Right cardiac atrium (tissue), 5 donors: Measurements from ENCODE around the gene CPAMD8. TPM values are rescaled to one million over a fixed set of nuclear protein-coding genes. Genes with fewer than 3 reads are reported as not detected.
"Not testable (repeated sequence)": the region's sequence is repeated elsewhere in the genome, so short reads cannot be mapped to it uniquely, and the experiment has no call there.

Experiments used
- ATAC-seq, 2 donors: fragments of 200-7000 bp; cut with Tn5 transposase; one replicate each; pipeline versions ENCODE4 v1.8.0 to v1.9.1; 2020; ENCODE audit warnings: moderate library complexity in 2 of 2, mild to moderate bottlenecking in 1 of 2
- DNase-seq, 3 donors: peaks; one replicate each; pipeline ENCODE4 v3.0.0-alpha.2; 2020
- H3K27ac ChIP-seq: one replicate; pipeline ENCODE4 v1.5.1; 2013; ENCODE audit warnings: mild to moderate bottlenecking, low read length, control low read depth, moderate library complexity
- H3K27me3 ChIP-seq: one replicate; pipeline ENCODE4 v1.6.1; 2013; ENCODE audit not compliant: control insufficient read depth, insufficient read depth
- H3K4me1 ChIP-seq: one replicate; pipeline ENCODE4 v1.6.1; 2013; ENCODE audit warnings: low read length; ENCODE audit not compliant: control insufficient read depth, insufficient read depth
- H3K4me3 ChIP-seq: one replicate; pipeline ENCODE4 v1.5.1; 2013; ENCODE audit warnings: low read length, control low read depth
- H3K9me3 ChIP-seq: one replicate; pipeline ENCODE4 v1.6.1; 2013; ENCODE audit warnings: low read length; ENCODE audit not compliant: control insufficient read depth
- WGBS: extraction: QIAGEN DNeasy Blood & Tissue Kit; methylation state at CpG from one replicate; pipeline ENCODE4 v1.1.7; 2013; 5-methylcytosine and 5-hydroxymethylcytosine counted together
- intact Hi-C, 4 donors: fragments of 100-400 bp; cut with DNase I; formaldehyde crosslinking; loops; one replicate each; pipeline versions ENCODE4 v1.11.0 to v1.14.0; 2022 to 2023
- polyA plus RNA-seq: library from polyadenylated mRNA; stranded (reverse); fragments of 200-250 nt; gene quantifications from one replicate; pipeline ENCODE4 v1.2.3, GENCODE V29; 2013
- total RNA-seq, 4 donors: library from RNA; stranded (reverse); fragmentation: NEBNext Ultra II Directional; extraction: Animal tissue kit (Norgen Biotek cat#: 25700); gene quantifications; one replicate each; pipeline ENCODE4 v1.2.1, GENCODE V29; 2021
- donor health status: healthy with polysubstance abuse.
- donor health status: DM: no; HTN: yes; CAD: no.
- donor health status: DM: no; HTN: no; CAD: no.
- donor health status: DM: no; HTN: yes; CAD: no; lungs with severe emphysema.
- donor health status: DM: yes; HTN: yes; CAD: no.

The CPAMD8 gene
- total and polyA plus RNA-seq, 5 donors: 2.4 to 19.7 (median 9.6) TPM

GRCh38 chr19:17001603-17002183 is 24.9 kb downstream of the CPAMD8 start:
- no peaks in the 10 kb centered on the region for H3K4me1 ChIP-seq
- H3K4me3 ChIP-seq: no peak overlapping the region
- DNase-seq (peak in 2 of 3 donors; percentile 16 to 54), ATAC-seq (peak; percentile 49 to 51)
- H3K27ac ChIP-seq: no peak overlapping the region
- H3K27me3 ChIP-seq: no peaks in the 10 kb centered on the region
- intact Hi-C loops: no loop called here
- WGBS: 56% methylated on average over 7 of the region's 7 CpGs
- no peaks in the 10 kb centered on the region for H3K9me3 ChIP-seq

GRCh38 chr19:16998635-16999194 is 27.9 kb downstream of the CPAMD8 start:
- H3K9me3 ChIP-seq: no peaks in the 10 kb centered on the region
- no peaks in the 10 kb centered on the region for H3K4me1 ChIP-seq
- ATAC-seq (no peak), DNase-seq (no peak)
- H3K27me3 ChIP-seq: no peaks in the 10 kb centered on the region
- no peak overlapping the region for H3K4me3 ChIP-seq
- no peak overlapping the region for H3K27ac ChIP-seq
- 97% methylated on average over 3 of the region's 3 CpGs for WGBS
- intact Hi-C loops: no loop called here

- intact Hi-C loops, DNase-seq, H3K27me3 ChIP-seq, ATAC-seq, H3K4me1 ChIP-seq, H3K4me3 ChIP-seq, H3K27ac ChIP-seq, H3K9me3 ChIP-seq: not testable (repeated sequence)
- WGBS: 92% methylated on average over 18 of the region's 23 CpGs
Measured at GRCh38 chr19:16996838-16997490, 29.6 kb downstream of the CPAMD8 start.

GRCh38 chr19:16988661-16989060 is 37.9 kb downstream of the CPAMD8 start:
- H3K4me3 ChIP-seq: no peak overlapping the region
- no peaks in the 10 kb centered on the region for H3K4me1 ChIP-seq
- whole genome bisulfite sequencing: 88% methylated on average over 4 of the region's 4 CpGs
- H3K27me3 ChIP-seq: no peaks in the 10 kb centered on the region
- H3K9me3 ChIP-seq: peaks cover 2% of the 10 kb centered on the region
- ATAC-seq: no peak
- no peak overlapping the region for H3K27ac ChIP-seq
- no peak for DNase-seq
- intact Hi-C loops: no loop called here

- H3K27me3 ChIP-seq: no peaks in the 10 kb centered on the region
- H3K4me3 ChIP-seq: no peak overlapping the region
- WGBS: 96% methylated on average over 2 of the region's 2 CpGs
- intact Hi-C loops: no loop called here
- ATAC-seq (no peak), DNase-seq (no peak)
- H3K27ac ChIP-seq: no peak overlapping the region
- peaks cover 2% of the 10 kb centered on the region for H3K9me3 ChIP-seq
- no peaks in the 10 kb centered on the region for H3K4me1 ChIP-seq
Measured at GRCh38 chr19:16985403-16985802, 41.2 kb downstream of the CPAMD8 start.

GRCh38 chr19:16982586-16982985 is 44.0 kb downstream of the CPAMD8 start:
- H3K4me3 ChIP-seq, ATAC-seq, H3K27ac ChIP-seq, H3K9me3 ChIP-seq, DNase-seq, intact Hi-C loops, H3K27me3 ChIP-seq, H3K4me1 ChIP-seq: not testable (repeated sequence)
- 78% methylated on average over 2 of the region's 2 CpGs for WGBS

GRCh38 chr19:16978839-16979802 is 47.5 kb downstream of the CPAMD8 start:
- H3K9me3 ChIP-seq: no peaks in the 10 kb centered on the region
- no peak overlapping the region for H3K27ac ChIP-seq
- no peaks in the 10 kb centered on the region for H3K4me1 ChIP-seq
- H3K27me3 ChIP-seq: no peaks in the 10 kb centered on the region
- 96% methylated on average over 1 of the region's 1 CpG for WGBS
- intact Hi-C loops: no loop called here
- no peak overlapping the region for H3K4me3 ChIP-seq
- ATAC-seq (no peak), DNase-seq (no peak)

- WGBS: 78% methylated on average over 2 of the region's 2 CpGs
- intact Hi-C loops: no loop called here
Measured at GRCh38 chr19:16978156-16978555, 48.5 kb downstream of the CPAMD8 start.

GRCh38 chr19:16977306-16977705 is 49.3 kb downstream of the CPAMD8 start:
- 88% methylated on average over 15 of the region's 15 CpGs for WGBS
- Histone ChIP-seq H3K27me3 (no peaks in the 10 kb centered on the region), H3K4me3 (no peak overlapping the region), H3K4me1 (no peaks in the 10 kb centered on the region), H3K9me3 (no peaks in the 10 kb centered on the region), H3K27ac (no peak overlapping the region)
- intact Hi-C loops: no loop called here
- ATAC-seq: no peak
- no peak for DNase-seq

More at GRCh38 chr19:16978156-16978555, 48.5 kb downstream of the CPAMD8 start:
- Histone ChIP-seq H3K4me3 (no peak overlapping the region), H3K27me3 (no peaks in the 10 kb centered on the region), H3K27ac (no peak overlapping the region), H3K4me1 (no peaks in the 10 kb centered on the region), H3K9me3 (no peaks in the 10 kb centered on the region)
- ATAC-seq (no peak), DNase-seq (no peak)

GRCh38 chr19:16976446-16976845 is 50.2 kb downstream of the CPAMD8 start:
- Histone ChIP-seq H3K4me1 (no peaks in the 10 kb centered on the region), H3K27ac (no peak overlapping the region), H3K4me3 (no peak overlapping the region), H3K27me3 (no peaks in the 10 kb centered on the region), H3K9me3 (no peaks in the 10 kb centered on the region)
- ATAC-seq: no peak
- 92% methylated on average over 5 of the region's 5 CpGs for WGBS
- intact Hi-C loops: no loop called here
- DNase-seq: no peak

GRCh38 chr19:16970821-16971220 is 55.8 kb downstream of the CPAMD8 start:
- WGBS: 83% methylated on average over 8 of the region's 8 CpGs
- H3K9me3 ChIP-seq: peaks cover 6% of the 10 kb centered on the region
- H3K4me1 ChIP-seq: no peaks in the 10 kb centered on the region
- intact Hi-C loops: no loop called here
- DNase-seq (no peak), ATAC-seq (no peak)
- no peaks in the 10 kb centered on the region for H3K27me3 ChIP-seq
- H3K4me3 ChIP-seq: no peak overlapping the region
- H3K27ac ChIP-seq: no peak overlapping the region
